ENCODE measurements around the gene DNAH2.

The DNAH2 gene

DNA sequence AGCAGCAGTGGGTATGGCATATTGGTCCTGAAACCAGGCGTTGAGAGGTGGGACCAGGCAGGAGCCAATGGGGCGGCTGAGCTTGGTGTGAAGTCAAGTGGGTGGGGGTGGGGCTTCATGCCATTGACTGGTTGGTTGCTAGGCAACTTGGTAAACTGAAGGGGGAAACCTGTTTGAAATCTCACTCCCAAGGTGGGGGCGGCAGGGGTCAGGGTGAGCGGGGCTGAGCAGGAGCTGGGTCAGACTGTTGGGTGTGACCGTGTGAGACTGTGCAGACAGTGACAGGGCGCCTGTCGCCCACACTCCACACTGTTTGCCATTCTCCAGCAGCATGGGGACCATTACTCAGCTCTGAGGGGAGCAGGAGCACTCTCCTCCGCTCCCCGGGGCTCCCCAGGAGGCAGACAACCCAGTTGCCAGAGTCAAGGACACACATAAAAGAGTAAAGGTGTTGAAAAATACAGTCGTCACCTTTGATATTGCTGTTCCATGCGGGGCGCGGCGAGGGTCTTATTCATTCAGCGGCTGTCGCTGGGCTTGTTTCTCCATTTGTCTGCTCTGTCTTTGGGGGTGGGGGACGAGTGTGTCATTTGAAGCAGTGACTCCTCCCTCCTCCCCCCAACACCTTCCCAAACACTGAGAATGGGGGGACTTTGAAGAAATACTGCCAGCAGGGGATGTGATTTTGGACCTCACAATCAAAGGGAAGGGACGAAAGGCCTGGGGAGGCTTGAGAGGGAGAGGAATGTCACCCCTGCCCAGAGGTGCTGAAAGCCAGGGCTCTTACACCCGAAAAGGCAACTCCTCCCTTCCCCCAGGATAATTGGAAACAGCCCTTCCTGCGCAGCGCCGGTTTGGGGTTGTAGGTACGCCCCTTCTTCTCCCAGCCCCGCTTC lies 13.7 kb upstream of the DNAH2 start:
- DNase-seq = peak; percentile 28

DNA sequence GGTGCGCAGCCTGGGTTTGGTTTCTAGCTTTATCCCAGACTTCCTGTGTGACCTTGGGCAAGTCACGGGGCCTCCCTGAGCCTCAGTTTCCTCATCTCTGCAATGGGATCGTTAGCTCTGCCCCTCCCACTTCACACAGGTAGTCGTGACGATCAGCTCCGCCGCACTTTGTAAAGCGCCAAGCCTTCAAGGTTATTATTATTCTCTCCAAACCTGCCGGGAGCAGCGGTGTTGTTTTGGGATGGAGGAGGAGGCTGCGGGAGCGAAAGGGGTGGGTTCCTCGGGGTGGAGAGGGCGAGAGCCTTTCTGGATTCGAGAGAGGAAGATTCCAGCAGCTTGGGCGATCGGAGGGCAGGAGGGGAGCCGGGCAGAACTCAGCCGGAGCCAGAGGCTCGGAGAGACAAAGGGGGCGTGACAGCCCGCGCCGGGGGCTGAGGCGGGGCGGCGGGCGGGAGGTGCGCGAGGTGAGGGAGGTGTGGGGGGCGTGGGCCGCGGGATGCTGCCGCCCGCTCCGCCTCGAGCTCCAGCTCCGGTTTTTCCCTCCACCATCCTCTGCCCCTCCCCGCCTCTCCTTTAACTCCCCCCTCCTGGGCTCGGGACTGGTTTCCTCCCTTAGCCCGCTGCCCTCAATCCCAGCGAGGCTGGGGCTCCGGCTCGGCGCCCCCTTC lies 12.8 kb upstream of the DNAH2 start, which contains the start of gene EFNB3:
TSS of gene EFNB3 (plus strand) at position 602 of the 668 bp plus-strand sequence. CDS start 397 bp downstream, outside the sequence.
- DNase-seq = no peak

DNA sequence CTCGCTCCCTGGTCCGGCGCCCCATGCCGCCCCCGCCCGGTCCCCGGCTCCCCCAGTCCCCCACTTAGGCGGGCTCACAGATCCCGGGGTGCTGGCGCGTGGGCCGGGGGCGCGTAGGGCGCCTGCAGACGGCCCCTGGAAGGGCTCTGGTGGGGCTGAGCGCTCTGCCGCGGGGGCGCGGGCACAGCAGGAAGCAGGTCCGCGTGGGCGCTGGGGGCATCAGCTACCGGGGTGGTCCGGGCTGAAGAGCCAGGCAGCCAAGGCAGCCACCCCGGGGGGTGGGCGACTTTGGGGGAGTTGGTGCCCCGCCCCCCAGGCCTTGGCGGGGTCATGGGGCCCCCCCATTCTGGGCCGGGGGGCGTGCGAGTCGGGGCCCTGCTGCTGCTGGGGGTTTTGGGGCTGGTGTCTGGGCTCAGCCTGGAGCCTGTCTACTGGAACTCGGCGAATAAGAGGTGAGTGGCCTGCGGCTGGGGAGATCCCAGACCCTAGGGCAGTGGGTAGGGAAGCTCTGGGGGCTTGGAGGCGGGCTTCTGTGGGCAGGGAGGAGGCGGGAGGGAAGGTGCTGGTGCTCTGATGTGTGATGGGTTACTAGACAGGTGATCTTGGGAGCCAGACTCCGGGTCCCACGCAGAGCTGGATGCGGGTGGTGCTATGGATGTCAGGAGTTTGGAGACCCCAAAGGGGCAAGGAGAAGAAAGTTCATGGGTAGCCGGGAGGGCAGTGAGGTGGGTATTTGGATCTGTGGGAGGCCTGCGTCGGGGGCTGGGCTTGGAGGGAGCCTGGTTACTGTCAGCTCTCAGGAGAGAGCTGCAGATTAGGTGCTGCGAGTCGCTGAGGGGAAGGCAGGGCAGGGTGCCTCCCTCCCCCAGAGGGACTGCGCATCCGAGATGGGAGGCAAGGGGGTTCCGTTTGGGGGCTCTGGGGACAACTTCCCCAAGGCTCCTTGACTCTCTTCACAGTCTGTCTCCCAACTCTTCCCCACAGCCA lies 12.0 kb upstream of the DNAH2 start:
- no peak for DNase-seq

DNA sequence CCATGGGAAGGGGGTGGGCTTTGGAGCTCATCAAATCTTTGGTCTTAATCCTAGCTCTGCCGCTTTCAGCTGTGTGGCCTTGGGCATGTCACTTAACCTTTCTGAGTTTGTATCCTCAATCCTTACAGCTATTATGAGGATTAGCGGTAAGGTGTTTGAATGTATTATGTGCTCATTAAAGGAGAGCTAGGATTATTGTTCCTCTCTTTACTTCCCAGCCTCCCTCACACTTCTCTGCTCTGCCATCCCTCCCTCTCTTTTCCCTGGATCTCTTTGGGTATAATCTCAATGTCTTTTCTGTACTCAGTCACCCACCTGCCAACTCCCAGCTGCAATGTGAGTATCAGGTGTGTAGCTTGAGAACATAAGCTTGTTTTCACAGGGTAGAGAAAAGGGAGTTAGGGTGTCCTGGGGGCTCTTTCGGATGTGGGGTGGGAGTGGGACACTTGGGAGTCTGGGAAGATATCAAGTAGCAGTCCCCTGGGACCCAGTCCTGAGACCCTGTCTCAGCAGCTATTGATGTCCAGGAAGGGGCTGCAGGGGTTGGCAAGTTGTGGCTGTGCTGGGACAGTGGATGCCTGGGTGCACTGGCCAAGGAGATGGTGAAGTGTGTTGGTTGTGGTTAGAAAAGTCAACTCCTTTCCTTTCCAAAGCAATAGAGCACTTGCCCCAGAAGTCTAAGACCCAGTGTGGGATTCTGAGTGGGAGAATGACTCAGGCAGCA lies 10.8 kb upstream of the DNAH2 start:
- no peak for DNase-seq

DNA sequence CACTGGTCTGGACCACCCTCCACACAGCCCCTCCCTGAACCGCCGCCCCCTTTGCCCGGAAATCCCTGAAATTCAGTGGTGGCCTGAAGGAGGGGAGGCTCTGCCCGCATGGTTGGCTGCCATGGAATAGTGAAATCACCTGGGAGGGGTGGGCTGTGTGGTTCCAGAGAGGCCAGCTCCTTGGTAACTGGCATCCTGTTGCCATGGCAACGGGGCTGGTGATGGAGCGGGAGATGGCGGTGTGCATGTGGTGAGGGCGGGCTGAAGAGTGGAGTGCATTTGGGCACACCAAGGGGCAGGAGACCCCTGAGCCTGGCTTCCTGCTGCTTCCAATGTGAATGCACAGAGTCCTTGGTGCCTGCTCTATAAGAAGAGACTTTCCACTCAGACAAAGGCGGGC lies 10.1 kb upstream of the DNAH2 start:
- no peak for DNase-seq

DNA sequence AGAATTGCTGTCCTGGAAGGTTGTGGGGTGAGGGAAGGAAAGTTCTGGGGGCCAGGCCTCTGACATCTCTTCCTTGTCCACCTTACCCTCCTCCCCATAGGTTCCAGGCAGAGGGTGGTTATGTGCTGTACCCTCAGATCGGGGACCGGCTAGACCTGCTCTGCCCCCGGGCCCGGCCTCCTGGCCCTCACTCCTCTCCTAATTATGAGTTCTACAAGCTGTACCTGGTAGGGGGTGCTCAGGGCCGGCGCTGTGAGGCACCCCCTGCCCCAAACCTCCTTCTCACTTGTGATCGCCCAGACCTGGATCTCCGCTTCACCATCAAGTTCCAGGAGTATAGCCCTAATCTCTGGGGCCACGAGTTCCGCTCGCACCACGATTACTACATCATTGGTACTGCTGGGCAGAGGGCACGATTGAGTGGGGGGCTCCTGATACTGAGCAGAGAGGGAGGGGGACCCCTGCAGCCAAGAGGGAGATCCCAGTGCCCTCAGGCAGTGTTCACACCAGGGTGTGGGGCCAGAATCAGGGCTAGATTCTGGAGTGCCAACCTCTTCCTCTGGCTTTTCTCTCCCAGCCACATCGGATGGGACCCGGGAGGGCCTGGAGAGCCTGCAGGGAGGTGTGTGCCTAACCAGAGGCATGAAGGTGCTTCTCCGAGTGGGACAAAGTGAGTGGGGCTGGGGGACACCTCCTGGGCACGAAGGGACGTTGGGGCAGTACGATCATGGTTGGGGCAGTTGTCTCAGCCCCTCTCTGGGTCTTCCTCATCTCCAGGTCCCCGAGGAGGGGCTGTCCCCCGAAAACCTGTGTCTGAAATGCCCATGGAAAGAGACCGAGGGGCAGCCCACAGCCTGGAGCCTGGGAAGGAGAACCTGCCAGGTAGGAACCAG lies 9.4 kb upstream of the DNAH2 start:
- DNase-seq = no peak

DNA sequence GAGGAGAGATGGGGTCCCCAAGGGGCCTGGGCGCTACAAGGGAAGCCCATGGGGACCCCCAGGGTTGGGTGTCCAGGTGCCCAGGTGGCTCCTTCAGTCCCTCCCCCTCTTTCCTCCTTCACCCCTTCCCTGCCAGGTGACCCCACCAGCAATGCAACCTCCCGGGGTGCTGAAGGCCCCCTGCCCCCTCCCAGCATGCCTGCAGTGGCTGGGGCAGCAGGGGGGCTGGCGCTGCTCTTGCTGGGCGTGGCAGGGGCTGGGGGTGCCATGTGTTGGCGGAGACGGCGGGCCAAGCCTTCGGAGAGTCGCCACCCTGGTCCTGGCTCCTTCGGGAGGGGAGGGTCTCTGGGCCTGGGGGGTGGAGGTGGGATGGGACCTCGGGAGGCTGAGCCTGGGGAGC lies 8.5 kb upstream of the DNAH2 start:
- no peak for DNase-seq

DNA sequence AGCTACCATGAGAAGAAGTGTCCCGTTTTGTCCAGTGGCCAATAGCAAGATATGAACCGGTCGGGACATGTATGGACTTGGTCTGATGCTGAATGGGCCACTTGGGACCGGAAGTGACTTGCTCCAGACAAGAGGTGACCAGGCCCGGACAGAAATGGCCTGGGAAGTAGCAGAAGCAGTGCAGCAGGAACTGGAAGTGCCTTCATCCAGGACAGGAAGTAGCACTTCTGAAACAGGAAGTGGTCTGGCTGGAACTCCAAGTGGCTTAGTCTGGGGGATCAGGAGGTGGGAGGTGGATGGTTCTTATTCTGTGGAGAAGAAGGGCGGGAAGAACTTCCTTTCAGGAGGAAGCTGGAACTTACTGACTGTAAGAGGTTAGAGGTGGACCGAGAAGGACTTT lies 7.2 kb upstream of the DNAH2 start:
- DNase-seq = no peak

DNA sequence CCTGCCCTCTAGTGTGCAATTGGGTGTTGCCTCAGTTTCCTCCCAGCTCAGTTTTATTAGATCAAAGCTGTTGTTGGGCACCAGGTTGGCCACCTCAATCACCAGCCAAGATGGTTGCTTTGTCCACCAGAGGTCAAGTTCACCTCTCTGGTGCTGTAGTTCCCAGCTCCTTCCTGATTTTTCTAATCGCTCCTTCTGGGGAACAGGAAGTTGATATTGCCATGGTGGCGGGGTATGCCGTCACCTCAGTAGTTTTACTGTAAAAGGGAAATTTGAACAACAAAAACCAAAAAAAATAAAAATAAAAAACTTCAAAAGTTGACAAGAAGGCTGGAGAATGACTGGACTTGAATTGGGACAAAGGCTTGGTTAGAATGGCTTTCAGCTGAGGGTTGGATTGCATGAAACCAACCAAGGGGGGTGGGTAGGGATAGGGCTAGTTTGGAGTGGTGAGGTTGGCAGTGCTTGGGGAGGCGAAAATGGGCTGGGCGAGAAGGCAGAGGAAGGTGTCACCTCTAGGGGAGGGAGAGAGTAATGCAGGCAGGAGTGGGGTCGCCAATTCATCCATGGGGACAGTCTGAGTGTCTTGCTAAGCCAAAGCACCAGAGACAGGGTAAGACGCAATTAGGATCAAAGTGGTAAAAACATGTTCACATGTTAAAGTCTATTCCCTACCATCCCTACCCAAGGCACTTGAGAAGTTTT lies 6.3 kb upstream of the DNAH2 start:
- DNase-seq = no peak

DNA sequence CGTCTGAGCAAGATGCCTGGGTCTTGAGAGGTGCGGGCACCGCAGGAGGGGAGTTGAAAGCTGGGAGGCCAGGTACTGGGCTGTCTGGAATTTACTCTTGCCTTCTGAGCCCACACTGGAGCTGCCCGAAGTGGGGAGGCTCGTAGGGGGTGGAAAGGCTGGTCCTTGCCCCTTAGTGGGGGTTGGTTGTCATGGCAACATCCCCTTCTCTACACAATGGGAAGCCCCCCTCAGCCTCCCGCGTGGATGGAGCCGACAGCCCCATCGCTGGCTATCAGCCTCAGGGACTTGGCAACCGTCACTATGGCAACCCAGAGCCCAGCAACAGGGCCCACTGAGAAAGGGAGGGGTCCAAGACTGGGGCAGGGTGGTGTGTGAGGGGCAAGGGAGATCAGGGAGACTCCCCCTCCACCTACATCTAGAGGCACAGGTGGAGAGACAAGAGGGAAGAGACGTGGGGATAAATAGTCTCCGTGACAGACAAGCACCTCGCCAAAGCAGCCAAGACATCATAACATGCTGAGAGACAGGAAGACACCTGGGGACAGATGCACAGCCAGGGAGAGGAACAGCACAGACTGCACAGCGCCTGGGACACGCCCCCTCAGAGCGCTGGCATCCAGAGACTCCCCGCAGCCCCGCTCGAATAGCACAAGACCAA lies 5.3 kb upstream of the DNAH2 start:
- no peak for DNase-seq

DNA sequence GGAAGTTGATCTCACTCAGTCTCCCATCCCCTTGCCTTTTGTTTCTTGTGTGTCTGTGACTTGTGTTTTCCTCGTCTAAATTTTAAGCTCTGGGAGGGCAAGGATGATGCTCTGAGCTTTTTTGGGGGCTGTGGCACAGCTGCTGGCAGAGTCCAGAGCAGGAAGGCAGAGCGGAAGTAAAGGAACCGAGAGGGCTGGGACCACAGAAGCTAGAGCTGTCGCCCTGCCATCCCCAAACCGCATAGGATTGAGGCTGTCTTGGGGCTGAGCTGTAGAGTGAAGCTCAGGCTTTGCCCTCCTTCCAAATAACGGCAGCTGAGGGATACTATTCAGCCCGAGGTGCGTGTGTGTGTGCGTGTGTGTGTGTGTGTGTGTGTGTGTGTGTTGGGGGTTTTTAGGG lies 3.8 kb upstream of the DNAH2 start:
- DNase-seq = no peak

DNA sequence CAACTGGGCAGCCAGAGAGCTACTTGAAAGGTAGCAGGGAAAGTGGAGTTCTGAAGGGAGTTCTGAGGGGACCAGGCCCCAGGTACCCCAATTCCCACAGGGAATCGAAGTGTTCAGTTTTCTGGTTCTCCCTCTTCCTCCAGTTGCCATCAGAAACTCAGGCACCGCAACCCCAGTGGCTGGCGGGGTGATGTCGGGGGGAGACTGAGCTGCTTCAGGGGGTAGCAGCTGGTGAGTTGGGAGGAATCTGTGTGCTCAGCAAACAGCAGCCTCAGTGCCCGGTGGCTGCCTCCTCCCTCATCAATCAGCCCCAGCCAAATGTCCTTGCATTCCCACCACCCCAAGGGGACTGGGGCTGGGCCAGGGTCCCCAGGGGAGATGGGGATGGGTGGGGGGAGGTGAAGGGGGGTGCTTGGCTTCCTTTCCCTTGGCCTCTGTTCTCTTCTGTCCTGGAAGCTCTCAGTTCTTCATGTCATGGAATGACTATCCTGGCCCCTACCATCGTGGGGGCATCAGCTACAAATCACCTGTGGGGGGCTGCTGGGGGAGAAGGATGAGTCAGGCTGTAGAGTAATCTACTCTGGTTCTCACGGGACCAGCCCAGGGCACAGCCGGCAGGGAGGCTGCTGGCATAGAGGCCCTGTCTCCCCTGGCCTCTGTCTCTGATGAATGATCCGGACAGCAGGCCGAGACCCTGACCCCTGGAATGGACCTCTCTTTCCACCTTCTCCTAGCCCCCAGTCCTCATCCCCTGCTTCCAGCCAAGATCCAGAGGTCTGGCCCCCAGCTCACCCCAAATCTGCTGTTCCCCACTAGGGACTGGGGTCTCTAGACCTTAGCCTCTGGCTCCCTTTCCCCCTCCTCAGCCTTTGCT lies 2.6 kb upstream of the DNAH2 start:
- no peak for DNase-seq

DNA sequence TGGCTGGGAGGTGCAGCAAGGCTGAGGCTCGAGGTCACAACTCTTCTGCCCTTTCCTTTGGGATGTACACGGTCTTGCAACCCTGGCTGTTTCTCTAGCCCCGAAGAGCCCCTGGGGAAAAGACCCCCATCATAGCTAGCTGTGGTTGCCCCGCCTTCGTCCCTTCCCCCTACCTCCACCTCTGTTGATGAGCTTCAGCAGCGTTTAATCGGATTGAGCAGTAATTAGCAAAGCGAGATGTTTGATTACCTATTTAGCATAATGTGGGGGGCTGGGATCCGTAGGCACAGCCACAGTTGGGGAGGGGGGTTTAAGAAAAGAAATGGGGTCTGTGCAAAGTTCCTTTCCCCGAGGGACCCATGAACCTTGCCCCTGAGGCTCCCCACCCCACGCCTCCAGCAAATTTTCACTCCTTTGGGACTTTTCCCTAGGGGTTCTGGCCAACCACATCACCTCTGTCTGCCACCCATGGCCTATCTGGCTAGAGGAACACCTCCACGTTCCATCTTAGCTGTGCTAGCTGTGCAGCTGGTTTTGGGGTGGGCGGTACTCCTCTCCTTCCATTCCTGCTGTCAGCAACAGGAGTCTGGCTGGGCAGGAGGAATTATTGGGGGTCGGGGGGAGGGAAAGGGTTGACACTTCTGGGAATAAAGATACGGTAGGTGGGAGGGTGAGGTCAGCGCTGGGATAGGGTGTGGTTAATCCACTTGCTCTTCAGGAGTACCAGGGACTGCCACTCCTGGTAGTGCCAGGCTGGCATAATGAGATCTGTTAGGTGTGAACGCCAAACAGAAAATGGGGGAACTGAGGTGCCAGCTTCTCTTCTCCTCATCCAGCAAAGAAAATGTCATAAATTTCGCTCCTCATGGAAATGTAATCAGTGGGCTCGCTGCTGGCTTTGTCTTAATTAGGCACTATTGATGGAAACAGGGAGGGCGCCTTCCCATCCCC lies 1.3 kb upstream of the DNAH2 start:
- DNase-seq = no peak

DNA sequence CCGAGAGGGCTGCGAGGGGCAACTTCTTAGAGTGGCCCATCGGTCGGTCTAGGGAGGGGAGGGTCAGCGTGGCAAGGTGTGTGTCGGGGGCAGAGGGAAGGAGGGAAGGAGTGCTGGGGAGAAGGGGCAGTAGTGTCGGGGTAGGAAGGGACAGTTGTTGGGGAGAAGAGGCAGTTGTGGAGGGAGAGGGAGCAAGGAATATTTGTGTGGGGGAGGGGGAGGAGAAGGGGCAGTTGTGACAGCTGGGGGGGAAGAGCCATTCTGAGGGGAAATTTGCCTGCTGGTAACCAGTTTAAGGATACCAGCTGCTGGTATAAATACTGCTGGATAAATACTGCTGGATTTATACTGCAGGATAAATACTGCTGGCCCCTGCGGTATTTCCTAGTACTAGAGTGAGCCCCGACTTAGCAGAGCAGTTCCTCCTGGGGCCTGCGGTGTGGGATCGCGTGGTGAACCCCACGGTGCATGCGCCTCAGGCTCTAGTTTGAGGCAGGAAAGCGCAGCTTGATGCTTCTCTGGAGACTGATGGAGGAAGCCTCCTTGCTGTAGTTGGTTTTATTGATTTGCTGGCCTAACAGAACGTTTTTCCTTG lies 309 bp downstream of the DNAH2 start:
- peak; percentile 13 for DNase-seq

DNA sequence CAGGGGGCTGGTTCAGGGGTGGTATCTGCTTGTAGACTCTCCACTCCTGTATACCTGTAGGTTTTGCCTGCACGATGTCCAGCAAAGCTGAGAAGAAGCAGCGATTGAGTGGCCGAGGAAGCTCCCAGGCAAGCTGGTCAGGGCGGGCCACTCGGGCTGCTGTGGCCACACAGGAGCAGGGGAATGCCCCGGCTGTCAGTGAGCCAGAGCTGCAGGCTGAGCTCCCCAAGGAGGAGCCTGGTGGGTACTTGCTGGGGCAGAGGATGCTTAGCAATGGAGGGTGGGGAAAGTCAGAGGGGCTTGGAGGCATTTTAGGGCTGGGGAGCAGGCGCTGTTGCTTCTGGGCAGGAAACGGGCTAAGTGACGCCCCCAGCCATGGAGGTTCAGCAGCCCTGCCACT lies 2.1 kb downstream of the DNAH2 start:
- no peak for DNase-seq

DNA sequence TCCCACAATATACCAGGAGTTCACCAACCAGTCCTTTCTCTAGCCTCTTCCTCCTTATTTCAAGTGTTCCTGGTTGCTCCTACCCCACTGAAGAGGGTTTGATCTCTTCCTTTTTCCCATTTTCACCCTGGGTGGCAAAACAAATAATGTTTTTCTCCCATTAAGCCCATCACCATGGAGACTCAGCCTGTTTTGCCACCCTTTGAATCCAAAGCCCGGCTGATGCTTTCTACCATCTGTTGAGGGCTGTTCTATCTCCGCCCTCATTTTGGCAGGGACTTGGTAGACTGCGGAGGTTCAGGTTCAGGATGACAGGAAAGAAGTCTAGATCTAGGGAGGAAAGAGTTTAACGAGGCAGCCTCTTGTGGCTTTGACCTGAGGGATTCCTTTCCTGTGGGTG lies 2.6 kb downstream of the DNAH2 start:
- DNase-seq = no peak

DNA sequence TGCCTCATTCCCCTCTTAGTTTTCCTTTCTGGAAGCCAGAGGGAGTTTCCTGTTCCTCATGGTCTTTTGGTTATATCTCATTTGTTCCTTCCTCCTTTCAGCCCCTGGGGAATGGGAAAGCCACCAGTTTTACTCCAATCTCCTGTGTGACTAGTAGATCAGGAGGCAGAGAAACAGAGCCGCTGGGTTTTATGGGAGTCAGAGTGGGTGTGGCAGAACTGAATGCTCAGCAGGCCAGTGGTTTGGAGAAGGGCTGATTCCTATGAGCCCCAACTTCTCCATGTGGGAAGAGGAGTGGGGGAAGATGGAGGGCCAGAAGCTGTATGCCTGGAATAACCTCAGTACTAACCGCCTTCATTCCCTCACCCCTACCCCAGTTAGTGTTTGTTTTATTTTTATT lies 4.1 kb downstream of the DNAH2 start:
- no peak for DNase-seq
